Fibroblast of peridontal ligament (primary cell): ENCODE measurements around the gene PGAP6.
"Not testable (repeated sequence)": the region's sequence is repeated elsewhere in the genome, so short reads cannot be mapped to it uniquely, and the experiment has no call there.

Source experiments
- DNase-seq: peaks from one replicate; pipeline ENCODE4 v3.0.0-alpha.2; 2010; ENCODE audit errors: extremely low read depth

Gene PGAP6

GRCh38 chr16:381789-382717 lies at the start of gene PGAP6:
Gene PGAP6 (minus strand): TSS chr16:381978. CDS start chr16:381821, 157 bp downstream.
- no peak for DNase-seq

DNA sequence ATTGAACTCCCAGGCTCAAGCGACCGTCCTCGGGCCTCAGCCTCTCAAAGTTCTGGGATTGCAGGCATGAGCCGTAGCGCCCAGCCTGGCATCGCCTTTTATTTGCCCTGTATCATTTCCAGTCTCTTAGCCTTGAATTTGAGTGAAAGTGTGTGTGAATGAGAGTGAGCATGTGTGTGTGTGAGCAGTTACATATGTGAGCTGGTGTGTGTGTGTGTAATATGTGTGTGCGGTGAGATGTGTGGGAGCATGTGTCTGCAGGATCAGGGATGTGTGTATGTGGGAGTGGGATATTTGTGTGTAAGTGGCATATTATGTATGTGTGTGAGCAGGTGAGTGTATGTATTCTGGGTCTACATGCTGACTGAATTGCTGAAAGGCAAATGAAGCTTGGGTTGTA lies 49.1 kb upstream of the PGAP6 start:
- DNase-seq = no peak

DNA sequence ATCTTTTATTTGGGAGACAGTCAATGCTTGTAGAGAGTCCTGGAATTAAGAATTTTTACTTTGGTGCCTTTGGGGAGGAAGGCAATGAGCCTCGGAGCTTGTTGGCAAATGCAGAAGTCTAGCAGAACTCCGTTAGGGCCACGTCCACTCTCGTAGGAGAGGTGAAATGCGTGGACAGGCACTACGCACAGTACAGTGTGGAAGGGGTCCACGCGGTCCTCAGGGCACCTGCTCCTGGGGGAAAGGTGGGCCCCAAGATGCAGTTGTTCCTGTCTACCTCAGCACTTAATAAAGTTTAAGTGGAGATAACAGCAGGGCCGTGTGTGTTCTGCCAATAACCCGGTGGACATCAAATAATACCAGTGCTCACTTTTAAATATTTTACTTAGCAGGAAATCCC lies 45.5 kb upstream of the PGAP6 start:
- DNase-seq = peak; percentile 13

DNA sequence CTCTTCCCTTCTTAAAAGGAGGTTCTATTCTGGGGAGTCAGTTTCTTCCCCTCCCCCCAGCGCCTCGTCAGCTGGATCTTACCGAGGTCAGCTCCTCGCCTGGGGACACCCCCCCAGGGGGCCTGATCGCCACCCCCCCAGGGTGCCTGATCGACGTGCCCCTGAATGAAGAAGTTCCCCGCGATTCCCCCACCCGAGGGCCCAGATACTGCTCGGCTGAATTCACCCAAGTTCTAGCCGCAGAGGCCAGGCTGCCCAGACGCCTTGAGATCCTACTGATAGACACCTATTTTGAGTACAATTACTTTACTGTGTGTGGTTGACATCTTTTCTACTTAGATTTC lies 45.1 kb upstream of the PGAP6 start:
- DNase-seq = no peak

DNA sequence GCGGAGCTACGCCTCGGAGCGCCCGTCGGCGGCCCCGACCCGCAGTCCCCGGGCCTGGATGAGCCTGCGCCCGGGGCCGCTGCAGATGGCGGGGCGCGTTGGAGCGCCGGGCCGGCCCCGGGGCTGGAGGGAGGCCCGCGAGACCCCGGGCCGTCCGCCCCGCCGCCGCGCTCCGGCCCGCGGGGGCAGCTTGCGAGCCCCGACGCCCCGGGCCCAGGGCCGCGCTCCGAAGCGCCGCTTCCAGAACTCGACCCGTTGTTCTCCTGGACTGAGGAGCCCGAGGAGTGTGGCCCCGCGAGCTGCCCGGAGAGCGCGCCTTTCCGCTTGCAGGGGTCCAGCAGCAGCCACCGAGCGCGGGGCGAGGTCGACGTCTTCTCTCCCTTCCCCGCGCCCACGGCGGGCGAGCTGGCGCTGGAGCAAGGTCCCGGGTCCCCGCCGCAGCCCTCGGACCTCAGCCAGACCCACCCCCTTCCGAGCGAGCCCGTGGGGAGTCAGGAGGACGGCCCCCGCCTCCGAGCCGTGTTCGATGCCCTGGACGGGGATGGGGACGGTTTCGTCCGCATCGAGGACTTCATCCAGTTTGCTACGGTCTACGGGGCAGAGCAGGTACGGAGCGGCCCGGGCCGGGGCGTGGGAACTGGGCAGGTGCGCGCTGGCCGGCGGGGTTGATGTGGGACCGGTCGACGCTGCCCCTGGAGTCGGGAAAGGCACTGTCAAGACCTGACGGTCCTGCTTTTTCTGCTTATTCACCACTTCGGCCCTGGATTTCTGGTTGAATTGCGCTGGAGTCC lies 44.5 kb upstream of the PGAP6 start:
- no peak for DNase-seq

- no peak for DNase-seq
Observed at GRCh38 chr16:425740-426114, 43.9 kb upstream of the PGAP6 start.

- peak; percentile 60 for DNase-seq
Observed at GRCh38 chr16:425082-425718, 43.4 kb upstream of the PGAP6 start, which contains the start of gene RAB11FIP3. Gene RAB11FIP3 (plus strand): TSS chr16:425649. CDS start chr16:426007, 358 bp downstream.

GRCh38 chr16:424623-425081 lies 42.9 kb upstream of the PGAP6 start:
- no peak for DNase-seq

DNA sequence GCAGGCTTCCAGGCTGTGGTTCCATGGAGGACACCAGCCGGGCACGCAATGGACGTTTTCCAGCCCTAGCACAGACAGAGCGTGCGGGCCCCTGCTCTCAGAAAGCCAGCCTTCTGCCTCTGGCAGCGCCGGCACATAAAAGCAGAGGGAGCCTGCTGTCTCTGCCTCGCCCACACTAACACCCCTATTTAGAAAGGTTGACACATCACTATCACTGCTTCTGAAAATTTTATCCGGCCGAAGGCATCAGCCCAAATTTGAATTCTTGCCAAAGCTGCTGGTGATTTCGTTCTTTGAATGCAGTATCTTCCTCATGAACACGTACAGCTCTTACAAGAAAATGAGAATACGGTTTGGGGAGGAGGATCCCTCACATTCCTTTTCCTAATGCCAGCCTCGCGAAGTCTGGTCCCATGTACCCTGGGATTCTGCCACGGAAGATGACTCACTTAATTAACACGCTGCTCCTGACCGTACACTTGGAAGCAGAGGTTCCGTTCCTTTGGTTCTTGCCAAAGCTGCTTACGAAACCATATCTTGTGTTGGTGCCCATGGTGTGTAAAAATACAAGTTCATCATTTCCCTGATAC lies 42.4 kb upstream of the PGAP6 start:
- peak; percentile 99 for DNase-seq

DNA sequence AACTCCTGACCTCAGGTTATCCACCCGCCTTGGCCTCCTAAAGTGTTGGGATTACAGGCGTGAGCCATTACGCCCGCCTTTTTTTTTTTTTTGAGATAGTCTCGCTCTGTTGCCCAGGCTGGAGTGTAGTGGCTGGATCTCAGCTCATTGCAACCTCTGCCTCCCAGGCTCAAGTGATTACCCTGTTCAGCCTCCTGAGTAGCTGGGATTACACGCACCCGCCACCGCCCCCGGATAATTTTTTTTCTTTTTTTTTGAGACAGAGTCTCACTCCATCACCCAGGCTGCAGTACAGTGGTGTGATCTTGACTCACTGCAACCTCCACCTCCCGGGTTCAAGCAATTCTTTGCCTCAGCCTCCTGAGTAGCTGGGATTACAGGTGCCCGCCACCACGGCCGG lies 40.4 kb upstream of the PGAP6 start:
- not testable (repeated sequence) for DNase-seq

DNA sequence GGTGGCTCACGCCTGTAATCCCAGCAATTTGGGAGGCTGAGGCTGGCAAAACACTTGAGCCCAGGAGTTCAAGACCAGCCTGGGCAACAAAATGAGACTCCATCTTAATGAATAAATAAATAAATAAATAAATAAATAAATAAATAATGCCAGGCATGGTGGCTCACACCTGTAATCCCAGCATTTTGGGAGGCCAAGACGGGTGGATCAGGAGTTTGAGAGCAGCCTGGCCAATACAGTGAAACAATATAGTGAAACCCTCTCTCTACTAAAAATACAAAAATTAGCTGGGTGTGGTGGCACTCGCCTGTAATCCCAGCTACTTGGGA lies 33.4 kb upstream of the PGAP6 start:
- not testable (repeated sequence) for DNase-seq

DNA sequence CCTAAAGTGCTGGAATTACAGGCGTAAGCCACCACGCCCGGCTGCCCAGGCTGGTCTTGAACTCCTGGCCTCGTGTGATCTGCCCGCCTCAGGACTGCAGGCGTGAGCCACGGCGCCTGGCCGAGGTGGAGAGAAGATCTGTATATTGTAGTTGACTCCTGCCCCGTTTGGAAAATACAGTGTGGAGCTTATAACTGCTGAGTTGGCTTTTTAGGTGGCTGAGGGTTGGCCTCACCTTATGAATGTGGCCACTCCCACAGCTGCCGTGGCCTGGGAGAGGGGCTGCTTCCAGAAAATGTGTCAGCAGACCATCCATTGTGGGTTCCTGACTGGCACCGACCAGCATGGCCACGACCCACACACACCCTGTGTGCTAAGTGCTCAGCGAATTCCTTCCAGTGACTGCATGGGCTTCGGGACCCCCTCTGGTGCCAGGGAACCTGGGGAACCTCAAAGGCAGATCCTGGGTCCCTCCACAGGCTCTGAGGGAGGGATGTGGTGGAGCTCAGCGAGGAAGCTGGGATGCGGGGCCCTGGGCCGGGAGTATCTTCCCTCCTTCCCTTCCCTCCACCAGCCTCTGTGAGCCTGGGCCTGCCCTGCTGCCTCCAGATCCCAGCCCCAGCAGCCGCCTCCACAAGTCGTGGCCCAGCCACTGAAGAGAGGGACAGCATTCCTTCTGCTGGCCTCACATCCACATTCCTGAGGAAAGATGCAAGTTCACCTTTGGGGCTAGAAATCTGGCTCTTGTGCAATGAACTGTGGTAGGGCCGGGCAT lies 32.8 kb upstream of the PGAP6 start:
- DNase-seq = no peak

DNA sequence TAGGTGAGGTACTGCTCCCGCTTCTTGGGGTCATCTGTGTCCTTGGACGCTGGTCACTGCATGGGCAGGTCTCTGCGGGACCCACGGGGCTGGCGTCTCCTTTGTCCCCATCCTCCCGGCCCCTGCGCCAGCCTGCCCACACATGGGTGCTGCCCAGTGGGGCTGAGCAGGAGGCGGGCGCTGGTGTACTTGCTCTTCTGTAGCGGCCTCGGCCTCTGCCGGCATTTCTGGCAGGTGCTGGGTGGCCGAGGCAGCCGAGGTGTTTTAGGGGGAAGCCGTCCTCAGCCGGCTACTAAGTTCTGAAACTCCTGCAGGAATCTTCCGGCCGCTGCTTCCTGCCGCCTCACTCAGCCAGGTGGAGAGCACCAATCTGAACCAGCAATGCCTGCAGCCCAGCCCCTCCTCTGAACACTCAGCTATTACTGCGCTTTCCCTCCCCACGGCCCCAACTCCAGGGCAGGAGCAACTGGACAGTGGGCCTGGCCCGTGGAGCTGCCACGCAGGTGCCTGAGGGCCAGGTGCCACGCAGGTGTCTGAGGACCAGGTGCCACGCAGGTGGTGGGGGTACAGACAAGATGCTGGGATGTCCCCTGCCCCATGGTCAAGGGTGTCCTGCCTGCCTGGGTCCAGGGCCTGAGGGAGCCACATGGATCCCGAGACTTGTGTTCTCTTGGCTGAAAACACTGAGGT lies 29.9 kb upstream of the PGAP6 start:
- DNase-seq = no peak

DNA sequence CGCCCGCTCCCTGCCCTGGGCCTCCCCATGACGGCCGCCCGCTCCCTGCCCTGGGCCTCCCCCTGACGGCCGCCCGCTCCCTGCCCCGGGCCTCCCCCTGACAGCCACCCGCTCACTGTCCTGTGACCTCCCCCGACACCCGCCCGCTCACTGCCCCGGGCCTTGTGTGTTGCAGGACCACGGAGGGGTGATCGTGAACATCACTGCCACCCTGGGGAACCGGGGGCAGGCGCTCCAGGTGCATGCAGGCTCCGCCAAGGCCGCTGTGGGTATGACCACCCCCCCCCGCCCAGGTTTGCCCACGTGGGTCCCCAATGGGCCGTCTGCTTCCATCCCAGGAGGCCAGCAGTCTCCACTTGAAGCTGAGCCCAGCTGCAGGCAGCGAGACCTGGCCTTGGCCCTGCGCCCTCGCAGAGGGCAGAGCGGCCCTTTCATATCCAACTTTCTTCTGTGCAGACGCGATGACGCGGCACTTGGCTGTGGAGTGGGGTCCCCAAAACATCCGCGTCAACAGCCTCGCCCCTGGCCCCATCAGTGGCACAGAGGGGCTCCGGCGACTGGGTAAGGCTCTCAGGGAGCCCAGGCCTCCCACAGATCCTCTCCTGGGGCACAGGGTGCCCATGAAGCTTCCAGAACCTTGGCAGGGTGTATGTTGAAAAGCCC lies 28.9 kb upstream of the PGAP6 start:
- no peak for DNase-seq

DNA sequence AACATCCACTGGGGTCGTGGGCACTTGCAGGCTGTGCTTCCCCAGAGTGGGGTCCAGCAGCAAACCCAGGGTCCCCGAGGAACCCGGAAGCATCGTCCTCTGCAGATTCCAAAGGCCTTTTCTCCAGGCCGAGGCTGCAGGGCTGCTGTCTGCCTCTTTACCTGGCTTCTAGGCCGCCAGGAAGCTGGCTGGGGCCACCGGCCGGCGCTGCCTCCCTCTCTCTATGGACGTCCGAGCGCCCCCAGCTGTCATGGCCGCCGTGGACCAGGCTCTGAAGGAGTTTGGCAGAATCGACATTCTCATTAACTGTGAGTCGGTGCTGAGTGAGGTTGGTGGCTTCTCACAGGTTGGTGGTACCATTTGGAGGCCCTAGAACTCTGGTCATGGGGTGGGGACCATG lies 25.5 kb upstream of the PGAP6 start:
- no peak for DNase-seq

- DNase-seq = no peak
Observed at GRCh38 chr16:405548-406506, 24.0 kb upstream of the PGAP6 start.

DNA sequence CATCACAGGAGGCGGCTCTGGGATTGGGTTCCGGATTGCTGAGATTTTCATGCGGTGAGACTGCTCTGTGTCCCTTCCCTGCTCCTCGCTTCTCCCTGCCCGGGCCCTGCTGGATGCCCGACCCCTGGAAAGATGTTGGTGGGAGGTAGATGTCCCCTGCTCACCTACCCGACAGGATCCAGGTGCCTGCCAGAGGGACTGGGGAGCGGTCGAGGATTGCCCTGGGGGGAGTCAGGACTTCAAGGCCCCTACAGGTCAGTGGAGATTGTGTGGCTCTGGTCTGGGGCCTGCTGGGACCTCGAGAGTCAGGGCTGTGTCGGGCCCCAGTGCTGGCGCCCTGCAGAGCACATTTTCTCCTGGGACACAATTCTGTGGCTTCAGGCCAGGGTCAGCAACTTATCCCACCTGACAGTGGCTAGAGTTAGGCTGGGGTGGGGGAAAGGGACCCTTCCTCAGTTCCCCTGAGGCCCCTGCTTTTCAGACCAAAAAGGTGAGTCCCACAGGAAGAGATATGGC lies 23.3 kb upstream of the PGAP6 start:
- no peak for DNase-seq

DNA sequence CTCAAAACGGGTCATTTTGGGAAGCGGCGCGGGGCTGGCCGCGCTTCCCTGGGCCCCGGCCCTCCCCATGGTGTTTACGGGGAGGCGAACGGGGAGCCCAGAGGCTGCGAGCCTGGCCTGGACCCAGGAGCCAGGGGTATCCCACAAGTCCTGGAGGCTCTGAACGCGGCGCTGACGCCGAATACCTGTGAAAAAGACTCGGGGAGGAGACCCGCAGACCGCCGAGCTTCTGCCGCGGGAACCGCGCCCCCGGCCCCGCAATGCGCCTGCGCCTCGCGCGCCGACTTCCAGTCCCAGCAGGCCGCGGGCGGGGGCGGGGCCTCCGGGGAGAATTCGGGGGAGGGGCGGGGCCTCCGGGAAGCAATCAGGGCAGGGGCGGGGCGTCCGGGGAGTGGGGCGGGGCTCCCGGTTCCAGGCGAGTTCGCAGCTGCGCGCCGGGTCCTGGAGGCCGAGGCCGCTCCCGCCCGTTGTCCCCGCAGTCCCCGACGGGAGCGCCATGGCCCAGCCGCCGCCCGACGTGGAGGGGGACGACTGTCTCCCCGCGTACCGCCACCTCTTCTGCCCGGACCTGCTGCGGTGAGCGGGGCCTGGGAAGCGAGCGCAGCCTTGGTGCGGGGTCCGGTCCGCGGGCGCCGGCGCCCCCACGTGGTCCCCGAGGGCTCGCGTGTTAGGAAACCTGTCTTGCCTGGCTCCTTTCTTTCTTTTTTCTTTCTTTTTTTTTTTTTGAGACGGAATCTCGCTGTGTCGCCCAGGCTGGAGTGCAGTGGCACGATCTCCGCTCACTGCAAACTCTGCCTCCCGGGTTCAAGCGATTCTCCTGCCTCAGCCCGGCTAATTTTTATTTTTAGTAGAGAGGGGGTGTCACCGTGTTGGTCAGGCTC lies 19.9 kb upstream of the PGAP6 start, which contains the start of gene DECR2:
TSS of gene DECR2 (plus strand) at position 418 of the 881 bp plus-strand sequence. CDS start at position 497, 79 bp downstream.
- DNase-seq = peak; percentile 83
